ENCODE data around the gene TAF1B.

DNA sequence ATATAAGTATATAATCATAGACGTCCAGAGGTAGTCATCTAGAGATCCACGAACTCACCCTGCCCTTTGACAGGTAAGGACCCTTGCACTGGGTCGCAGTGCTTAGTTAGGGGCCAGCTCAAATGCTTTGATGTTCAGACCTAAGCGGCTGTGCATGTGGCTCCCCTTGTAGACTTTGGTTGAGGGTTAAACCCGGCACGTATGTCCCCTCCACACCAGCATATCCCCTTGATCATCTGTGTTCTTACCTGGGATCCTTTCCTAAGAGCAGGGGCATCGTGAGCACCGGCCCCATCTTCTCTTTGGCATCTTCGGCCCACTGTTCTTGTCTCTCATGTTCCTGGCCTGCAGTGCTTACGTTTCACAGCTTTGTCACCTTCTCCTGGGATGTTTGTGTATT is 139.6 kb downstream of the TAF1B start:
- no peak for TF ChIP-seq POLR2A (IDR thresholded peaks at IDR 0.05)
- TF ChIP-seq, protein P1, sequence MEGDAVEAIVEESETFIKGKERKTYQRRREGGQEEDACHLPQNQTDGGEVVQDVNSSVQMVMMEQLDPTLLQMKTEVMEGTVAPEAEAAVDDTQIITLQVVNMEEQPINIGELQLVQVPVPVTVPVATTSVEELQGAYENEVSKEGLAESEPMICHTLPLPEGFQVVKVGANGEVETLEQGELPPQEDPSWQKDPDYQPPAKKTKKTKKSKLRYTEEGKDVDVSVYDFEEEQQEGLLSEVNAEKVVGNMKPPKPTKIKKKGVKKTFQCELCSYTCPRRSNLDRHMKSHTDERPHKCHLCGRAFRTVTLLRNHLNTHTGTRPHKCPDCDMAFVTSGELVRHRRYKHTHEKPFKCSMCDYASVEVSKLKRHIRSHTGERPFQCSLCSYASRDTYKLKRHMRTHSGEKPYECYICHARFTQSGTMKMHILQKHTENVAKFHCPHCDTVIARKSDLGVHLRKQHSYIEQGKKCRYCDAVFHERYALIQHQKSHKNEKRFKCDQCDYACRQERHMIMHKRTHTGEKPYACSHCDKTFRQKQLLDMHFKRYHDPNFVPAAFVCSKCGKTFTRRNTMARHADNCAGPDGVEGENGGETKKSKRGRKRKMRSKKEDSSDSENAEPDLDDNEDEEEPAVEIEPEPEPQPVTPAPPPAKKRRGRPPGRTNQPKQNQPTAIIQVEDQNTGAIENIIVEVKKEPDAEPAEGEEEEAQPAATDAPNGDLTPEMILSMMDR (IDR thresholded peaks at IDR 0.05), result no peak

All from esophagus squamous epithelium (tissue), 4 donors.